ENCODE measurements around the gene NMBR. TPM values are rescaled to one million over a fixed set of nuclear protein-coding genes. Genes with fewer than 3 reads are reported as not detected.
"Not testable (repeated sequence)": the region's sequence is repeated elsewhere in the genome, so short reads cannot be mapped to it uniquely, and the experiment has no call there.

Gene NMBR
- total RNA-seq, 6 experiments from 2014 or later, result 0.14 to 0.40 TPM; not detected in 4

DNA sequence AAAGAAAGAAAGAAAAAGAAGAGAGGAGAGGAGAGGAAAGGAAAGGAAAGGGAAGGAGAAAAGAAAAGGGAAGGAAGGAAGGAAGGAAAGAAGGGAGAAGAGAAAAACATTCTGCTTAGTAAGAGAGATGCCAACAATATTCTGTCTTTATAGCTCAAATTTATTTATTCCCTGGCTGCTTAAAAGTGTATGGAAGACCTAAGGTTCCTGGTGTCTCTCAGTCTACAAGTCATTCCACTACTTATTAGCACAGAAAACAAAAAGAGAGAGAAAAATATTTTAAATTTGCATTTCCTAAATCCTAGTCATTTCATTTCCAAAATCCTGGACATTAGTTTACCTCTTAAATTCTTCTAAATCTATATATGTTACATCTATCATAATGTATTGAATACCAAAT is 67.8 kb downstream of the NMBR start:
- H3K36me3 Mint-ChIP-seq (ENCODE audit: low read depth), result no peaks in the 10 kb centered on the region
- H3K4me1 Mint-ChIP-seq (ENCODE audit: low read depth), result no peaks in the 10 kb centered on the region
- no peak overlapping the region for H3K27ac Mint-ChIP-seq
- no peak for DNase-seq
- H3K4me3 Mint-ChIP-seq, result no peak overlapping the region
- peaks cover 4% of the 10 kb centered on the region; the same call in 1 of the 2 replicates for H3K27me3 Mint-ChIP-seq (ENCODE audit: insufficient read depth)
- TF ChIP-seq, protein P1, sequence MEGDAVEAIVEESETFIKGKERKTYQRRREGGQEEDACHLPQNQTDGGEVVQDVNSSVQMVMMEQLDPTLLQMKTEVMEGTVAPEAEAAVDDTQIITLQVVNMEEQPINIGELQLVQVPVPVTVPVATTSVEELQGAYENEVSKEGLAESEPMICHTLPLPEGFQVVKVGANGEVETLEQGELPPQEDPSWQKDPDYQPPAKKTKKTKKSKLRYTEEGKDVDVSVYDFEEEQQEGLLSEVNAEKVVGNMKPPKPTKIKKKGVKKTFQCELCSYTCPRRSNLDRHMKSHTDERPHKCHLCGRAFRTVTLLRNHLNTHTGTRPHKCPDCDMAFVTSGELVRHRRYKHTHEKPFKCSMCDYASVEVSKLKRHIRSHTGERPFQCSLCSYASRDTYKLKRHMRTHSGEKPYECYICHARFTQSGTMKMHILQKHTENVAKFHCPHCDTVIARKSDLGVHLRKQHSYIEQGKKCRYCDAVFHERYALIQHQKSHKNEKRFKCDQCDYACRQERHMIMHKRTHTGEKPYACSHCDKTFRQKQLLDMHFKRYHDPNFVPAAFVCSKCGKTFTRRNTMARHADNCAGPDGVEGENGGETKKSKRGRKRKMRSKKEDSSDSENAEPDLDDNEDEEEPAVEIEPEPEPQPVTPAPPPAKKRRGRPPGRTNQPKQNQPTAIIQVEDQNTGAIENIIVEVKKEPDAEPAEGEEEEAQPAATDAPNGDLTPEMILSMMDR (IDR thresholded peaks at IDR 0.05), result no peak
- no peaks in the 10 kb centered on the region for H3K9me3 Mint-ChIP-seq

DNA sequence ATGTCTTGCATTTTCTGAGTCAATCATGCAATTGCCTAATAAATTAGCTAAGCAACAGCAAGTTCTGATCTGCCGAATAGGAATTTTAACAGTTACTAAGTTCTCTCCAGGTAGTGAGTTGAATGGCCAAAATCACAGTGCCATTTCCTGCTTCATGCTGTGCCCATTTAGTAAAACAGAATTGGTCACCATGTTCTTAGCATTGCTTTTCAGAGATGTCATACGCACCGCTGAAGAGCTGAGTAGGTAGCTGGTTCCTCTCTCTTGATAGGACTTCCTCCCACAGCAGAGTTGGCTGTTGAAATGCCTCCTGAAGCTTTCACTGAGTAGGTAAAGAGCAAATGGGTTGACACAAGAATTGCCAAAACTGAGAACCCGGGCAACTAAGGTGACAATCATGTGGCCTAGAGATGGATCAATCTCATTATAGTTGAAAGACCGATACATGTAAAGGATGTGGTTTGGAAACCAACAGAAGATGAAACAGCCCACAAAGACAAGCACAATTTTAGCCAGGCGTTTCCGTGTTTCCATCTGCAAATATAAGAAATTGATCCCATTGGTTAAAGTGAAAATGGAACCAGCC is 71.3 kb downstream of the NMBR start:
- Mint-ChIP-seq H3K27ac (no peak overlapping the region), H3K4me3 (no peak overlapping the region), H3K27me3 (ENCODE audit: insufficient read depth) (peaks cover 4% of the 10 kb centered on the region; the same call in 1 of the 2 replicates), H3K9me3 (peaks cover 4% of the 10 kb centered on the region; the same call in 1 of the 2 replicates), H3K36me3 (ENCODE audit: low read depth) (no peaks in the 10 kb centered on the region), H3K4me1 (ENCODE audit: low read depth) (no peaks in the 10 kb centered on the region)
- DNase-seq, result no peak
- TF ChIP-seq, protein P1 (IDR thresholded peaks at IDR 0.05), result no peak

DNA sequence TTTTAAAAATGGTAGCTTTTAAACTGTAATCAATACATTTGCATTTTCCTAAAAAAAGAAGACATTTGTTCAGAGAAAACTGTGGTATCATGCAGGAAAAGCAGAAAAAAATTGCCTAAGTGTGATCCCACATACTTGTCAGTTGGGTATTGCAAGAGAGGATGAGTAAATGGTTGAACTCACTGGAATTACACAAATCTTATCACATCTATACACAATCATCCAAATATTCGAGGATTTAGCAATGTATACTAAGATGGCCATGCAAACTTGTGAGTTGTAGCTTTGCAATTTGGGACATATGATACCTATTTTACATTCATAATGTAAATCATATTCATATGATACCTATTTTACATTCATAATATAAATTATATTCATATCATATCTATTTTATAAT is 72.4 kb downstream of the NMBR start:
- Mint-ChIP-seq H3K36me3 (ENCODE audit: low read depth) (no peaks in the 10 kb centered on the region), H3K9me3 (peaks cover 4% of the 10 kb centered on the region; the same call in 1 of the 2 replicates), H3K27me3 (ENCODE audit: insufficient read depth) (peaks cover 4% of the 10 kb centered on the region; the same call in 1 of the 2 replicates), H3K27ac (no peak overlapping the region), H3K4me1 (ENCODE audit: low read depth) (no peaks in the 10 kb centered on the region), H3K4me3 (no peak overlapping the region)
- no peak for DNase-seq
- TF ChIP-seq, protein P1 (IDR thresholded peaks at IDR 0.05), result no peak

DNA sequence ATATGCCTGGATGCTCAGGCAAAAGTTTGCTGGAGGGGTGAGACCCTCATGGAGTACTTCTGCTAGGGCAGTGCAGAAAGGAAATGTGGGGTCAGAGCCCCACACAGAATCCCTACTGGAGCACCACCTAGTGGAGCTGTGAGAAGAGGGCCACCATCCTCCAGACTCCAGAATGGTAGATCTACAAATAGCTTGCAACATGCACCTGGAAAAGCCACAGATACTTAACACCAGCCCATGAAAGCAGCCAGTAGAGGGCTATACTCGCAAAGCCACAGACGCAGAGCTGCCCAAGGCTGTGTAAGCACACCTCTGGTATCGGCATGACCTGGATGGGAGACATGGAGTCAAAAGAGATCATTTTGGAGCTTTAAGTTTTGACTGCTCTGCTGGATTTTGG is 74.9 kb downstream of the NMBR start:
- peaks cover 4% of the 10 kb centered on the region; the same call in 1 of the 2 replicates for H3K9me3 Mint-ChIP-seq
- H3K27ac Mint-ChIP-seq, result no peak overlapping the region
- H3K27me3 Mint-ChIP-seq (ENCODE audit: insufficient read depth), result peaks cover under 1% of the 10 kb centered on the region; the same call in 1 of the 2 replicates
- H3K36me3 Mint-ChIP-seq (ENCODE audit: low read depth), result no peaks in the 10 kb centered on the region
- no peak for DNase-seq
- TF ChIP-seq, protein P1 (IDR thresholded peaks at IDR 0.05), result peak; percentile 55
- no peaks in the 10 kb centered on the region for H3K4me1 Mint-ChIP-seq (ENCODE audit: low read depth)
- no peak overlapping the region for H3K4me3 Mint-ChIP-seq

DNA sequence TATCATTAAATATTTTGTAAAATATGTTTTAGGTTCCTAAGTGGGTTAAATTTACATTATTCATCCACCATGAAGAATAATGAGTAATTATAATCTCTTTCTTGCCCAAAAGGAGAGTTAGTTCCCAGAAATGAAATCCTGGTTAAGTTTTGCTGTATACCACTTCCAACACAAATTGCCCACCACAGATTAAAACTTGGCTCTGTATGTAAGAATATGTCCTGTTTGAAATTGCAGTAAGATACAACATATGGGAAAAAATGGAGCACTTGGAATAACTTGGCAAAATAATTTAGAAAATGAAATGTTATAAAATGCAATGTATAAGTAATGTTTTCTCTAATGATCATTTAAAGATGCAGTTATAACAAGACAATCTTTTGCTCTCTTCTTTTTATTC is 78.5 kb downstream of the NMBR start:
- Mint-ChIP-seq H3K36me3 (ENCODE audit: low read depth) (no peaks in the 10 kb centered on the region), H3K4me3 (no peak overlapping the region), H3K4me1 (ENCODE audit: low read depth) (no peaks in the 10 kb centered on the region), H3K27me3 (ENCODE audit: insufficient read depth) (peaks cover 4% of the 10 kb centered on the region), H3K27ac (no peak overlapping the region), H3K9me3 (peaks cover 4% of the 10 kb centered on the region; the same call in 1 of the 2 replicates)
- no peak for DNase-seq
- TF ChIP-seq, protein P1 (IDR thresholded peaks at IDR 0.05), result no peak

DNA sequence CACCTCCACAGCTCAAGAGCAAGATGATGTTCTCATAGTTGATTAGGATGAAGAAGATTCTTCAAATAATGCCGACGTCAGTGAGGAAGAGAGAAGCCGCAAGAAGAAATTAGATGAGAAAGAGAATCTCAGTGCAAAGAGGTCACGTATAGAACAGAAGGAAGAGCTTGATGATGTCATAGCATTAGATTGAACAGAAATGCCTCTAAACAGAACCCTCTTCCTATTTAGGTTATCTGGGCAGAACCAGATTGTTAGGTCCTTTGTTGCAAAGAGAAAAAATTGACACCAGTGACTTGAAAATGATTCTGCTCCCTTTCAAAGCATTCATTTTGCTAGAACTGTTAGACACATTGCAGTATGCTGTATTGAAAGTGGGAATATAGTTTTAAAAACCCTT is 84.1 kb downstream of the NMBR start:
- not testable (repeated sequence) for H3K4me1 Mint-ChIP-seq (ENCODE audit: low read depth); H3K9me3 Mint-ChIP-seq; H3K4me3 Mint-ChIP-seq; DNase-seq; H3K36me3 Mint-ChIP-seq (ENCODE audit: low read depth); H3K27me3 Mint-ChIP-seq (ENCODE audit: insufficient read depth); H3K27ac Mint-ChIP-seq
